GM12878 (cell line): ENCODE results near the gene TSPEAR. TPM values are rescaled to one million over a fixed set of nuclear protein-coding genes. Genes with fewer than 3 reads are reported as not detected.
"Not testable (repeated sequence)": the region's sequence is repeated elsewhere in the genome, so short reads cannot be mapped to it uniquely, and the experiment has no call there.

ENCODE experiments used
- ATAC-seq: fragments of 200-7000 bp; cut with Tn5 transposase; 3 replicates; pipeline ENCODE4 v1.9.1; 2020; ENCODE audit warnings: mild to moderate bottlenecking, moderate library complexity
- BruUV-seq: library from RNA; stranded (reverse); fragments of 400-500 nt; replicated peaks from 2 replicates; lab custom pipeline; 2021; lab: Mats Ljungman, UMichigan
- CTCF ChIA-PET: fragments of 300-600 bp; sonication (Branson Sonifier 250); formaldehyde crosslinking; extraction: SDS; loops from one replicate; lab custom pipeline; 2021; ENCODE audit warnings: inconsistent platforms; lab: Yijun Ruan, JAX
- POLR2A ChIA-PET: fragments of 350-600 bp; formaldehyde crosslinking; extraction: SDS; loops from one replicate; lab custom pipeline; 2021; ENCODE audit warnings: inconsistent platforms; lab: Charles Lee
- RAD21 ChIA-PET: fragments of 300-600 bp; sonication (Branson Sonifier 250); formaldehyde crosslinking; loops from one replicate; lab custom pipeline; 2023; ENCODE audit warnings: antibody characterized with exemption; ENCODE audit not compliant: unreplicated experiment; lab: Charles Lee
- SMC1A ChIA-PET: fragments of 300-600 bp; sonication (Branson Sonifier 250); formaldehyde crosslinking; loops from one replicate; lab custom pipeline; 2023; ENCODE audit not compliant: unreplicated experiment, uncharacterized antibody; lab: Charles Lee
- DNase-seq: peaks from one replicate; pipeline ENCODE4 v3.0.0-alpha.2; 2011; ENCODE audit warnings: low read depth, low spot score
- FAIRE-seq: peaks from 3 replicates; lab custom pipeline; 2011; peaks lifted over from hg19 to GRCh38; lab: Jason Lieb, UNC
- H2AFZ ChIP-seq: 2 replicates; pipeline ENCODE4 v1.6.0; 2011; ENCODE audit warnings: low read depth, low read length, control low read depth; ENCODE audit not compliant: control insufficient read depth
- H3K27ac ChIP-seq: 2 replicates; pipeline ENCODE4 v1.5.1; 2011; ENCODE audit warnings: control low read depth; ENCODE audit not compliant: control insufficient read depth, insufficient read depth
- H3K27me3 ChIP-seq, 2 experiments: replicated peaks in 1 of 2; 2 replicates each; pipeline versions ENCODE4 v1.6.0 to v1.6.1; 2011; ENCODE audit warnings: low read length in 1 of 2; ENCODE audit not compliant: control insufficient read depth in 2 of 2, insufficient read depth in 2 of 2
- H3K36me3 ChIP-seq, 2 experiments: 2 replicates each; pipeline ENCODE4 v1.5.1; 2011; ENCODE audit warnings: low read length in 1 of 2; ENCODE audit not compliant: control insufficient read depth in 2 of 2, insufficient read depth in 2 of 2
- H3K4me1 ChIP-seq: 2 replicates; pipeline ENCODE4 v1.6.1; 2011; ENCODE audit warnings: mild to moderate bottlenecking, low read length, moderate library complexity, mixed read lengths; ENCODE audit not compliant: control insufficient read depth, insufficient read depth
- H3K4me2 ChIP-seq: 2 replicates; pipeline ENCODE4 v1.6.0; 2011; ENCODE audit warnings: control low read depth; ENCODE audit not compliant: control insufficient read depth, insufficient read depth
- H3K4me3 ChIP-seq: fragments of 200-600 bp; sonication (generic); 2 replicates; pipeline ENCODE4 v1.5.1; 2016
- H3K79me2 ChIP-seq: 2 replicates; pipeline ENCODE4 v1.6.0; 2011; ENCODE audit warnings: low read length; ENCODE audit not compliant: control insufficient read depth, insufficient read depth
- H3K9ac ChIP-seq: 2 replicates; pipeline ENCODE4 v1.8.0; 2011; ENCODE audit warnings: low read length, control low read depth, mixed read lengths; ENCODE audit not compliant: control insufficient read depth, insufficient read depth
- H3K9me3 ChIP-seq: replicated peaks from 3 replicates; pipeline ENCODE4 v1.5.1; 2011; ENCODE audit warnings: mild to moderate bottlenecking, low read length; ENCODE audit not compliant: control insufficient read depth, insufficient read depth
- H4K20me1 ChIP-seq: 2 replicates; pipeline ENCODE4 v1.6.0; 2011; ENCODE audit not compliant: control insufficient read depth, insufficient read depth
- EP300 ChIP-seq, 2 experiments: fragments of 150-350 bp in 1 of 2; IDR thresholded peaks; 2 replicates each; pipeline ENCODE4 v1.6.1; 2011 to 2012; ENCODE audit warnings: low read depth in 2 of 2, low read length in 2 of 2, borderline replicate concordance in 1 of 2, improper control_type of control experiment in 1 of 2, inconsistent platforms in 1 of 2; ENCODE audit not compliant: control insufficient read depth in 1 of 2
- IRF4 ChIP-seq: IDR thresholded peaks from 2 replicates; pipeline ENCODE4 v1.6.1; 2011; ENCODE audit warnings: low read depth, low read length
- JUNB ChIP-seq: IDR thresholded peaks from 2 replicates; pipeline ENCODE4 v1.6.1; 2016; ENCODE audit warnings: antibody characterized with exemption, mild to moderate bottlenecking
- PAX5 ChIP-seq: IDR thresholded peaks from 2 replicates; pipeline ENCODE4 v1.6.1; 2011; ENCODE audit warnings: low read depth, low read length, borderline replicate concordance
- SREBF2 ChIP-seq: IDR thresholded peaks from 2 replicates; pipeline ENCODE4 v1.6.1; 2012; ENCODE audit warnings: mild to moderate bottlenecking, low read length
- TARDBP ChIP-seq: IDR thresholded peaks from 2 replicates; pipeline ENCODE4 v1.6.1; 2016; ENCODE audit warnings: borderline replicate concordance
- TCF12 ChIP-seq: IDR thresholded peaks from 2 replicates; pipeline ENCODE4 v1.6.1; 2011; ENCODE audit warnings: low read depth, mild to moderate bottlenecking, low read length
- WGBS: methylation state at CpG from one replicate; pipeline ENCODE4 v1.1.6; 2016; ENCODE audit warnings: low lambda C conversion rate; ENCODE audit not compliant: insufficient replicate concordance, insufficient coverage; ENCODE audit errors: missing lambda C conversion rate; 5-methylcytosine and 5-hydroxymethylcytosine counted together
- in situ Hi-C: fragments of 300-500 bp; cut with MboI; formaldehyde crosslinking; loops from 9 replicates; pipeline ENCODE4 v1.14.3; 2018; ENCODE audit warnings: mixed read lengths
- intact Hi-C: fragments of 100-400 bp; cut with micrococcal nuclease; formaldehyde crosslinking; loops from one replicate; pipeline ENCODE4 v1.14.2; 2022; ENCODE audit not compliant: unreplicated experiment
- polyA plus RNA-seq, 11 experiments: library from polyadenylated mRNA; depleted of rRNA in 4 of 11; unstranded in 6 of 11; stranded (reverse) in 5 of 11; fragments of >200 nt; fragmentation: Nextera tagmentation in 4 of 11; fragmentation: Illumina TruSeq in 1 of 11; extraction: Ambion mirVana in 4 of 11; extraction: Trizol in 1 of 11; gene quantifications; 1 replicate in 1 of 11; 2 replicates in 10 of 11; pipeline versions ENCODE4 v1.2.1 to v1.2.3, GENCODE V29; 2011 to 2016; ENCODE audit warnings: inconsistent platforms in 2 of 11, missing spikeins in 2 of 11, low read depth in 1 of 11
- total RNA-seq, 4 experiments: library from RNA; depleted of rRNA in 3 of 4; stranded (reverse); fragments of >200 nt in 3 of 4; fragmentation: Illumina TruSeq in 1 of 4; extraction: Trizol in 1 of 4; gene quantifications; 2 replicates each; pipeline versions ENCODE4 v1.2.1 to v1.2.3, GENCODE V29; 2013 to 2021

Gene TSPEAR
- total and polyA plus RNA-seq, 10 of the 15 experiments (the other 5 are each of a cell fraction or from before 2014, with no cell fraction given), result not detected

- H3K4me3 ChIP-seq, result no peak overlapping the region
- no peaks in the 10 kb centered on the region for H3K79me2 ChIP-seq
- no peak overlapping the region for H2AFZ ChIP-seq
- in situ Hi-C loops (no loop called here), intact Hi-C loops (no loop called here)
- ChIA-PET SMC1A (no interaction called here), POLR2A (no interaction called here), CTCF (no interaction called here), RAD21 (no interaction called here)
- WGBS, result 50% methylated on average over 15 of the region's 18 CpGs
- H3K4me1 ChIP-seq, result no peaks in the 10 kb centered on the region
- H4K20me1 ChIP-seq, result no peaks in the 10 kb centered on the region
- TF ChIP-seq JUNB (no peak), IRF4 (no peak), EP300 (IDR thresholded peaks at IDR 0.05; ENCODE audit: borderline replicate concordance in 1 of 2, control insufficient read depth in 1 of 2, low read depth in 2 of 2, low read length in 2 of 2) (no peak), TCF12 (no peak), SREBF2 (no peak), PAX5 (no peak), TARDBP (no peak)
- peaks cover 9% of the 10 kb centered on the region; the same call in 1 of the 3 replicates for H3K9me3 ChIP-seq
- H3K27ac ChIP-seq, result no peak overlapping the region
- no peak for ATAC-seq
- no peaks in the 10 kb centered on the region for H3K36me3 ChIP-seq
- DNase-seq, result no peak
- no TSS peak for BruUV-seq
- H3K27me3 ChIP-seq, result no peaks in the 10 kb centered on the region
- H3K9ac ChIP-seq, result no peak overlapping the region
- no peak overlapping the region for H3K4me2 ChIP-seq
- FAIRE-seq, result no peak
Measured at GRCh38 chr21:44628707-44629391, 82.5 kb downstream of the TSPEAR start.

GRCh38 chr21:44627831-44628233 lies 83.5 kb downstream of the TSPEAR start:
- in situ Hi-C loops, H3K27ac ChIP-seq, ATAC-seq, H3K4me3 ChIP-seq, RAD21 ChIA-PET, H2AFZ ChIP-seq, H3K79me2 ChIP-seq, H3K9ac ChIP-seq, H3K4me1 ChIP-seq, DNase-seq, H3K27me3 ChIP-seq, H3K4me2 ChIP-seq, CTCF ChIA-PET, H3K36me3 ChIP-seq, FAIRE-seq, H4K20me1 ChIP-seq, BruUV-seq, H3K9me3 ChIP-seq, POLR2A ChIA-PET, intact Hi-C loops, SMC1A ChIA-PET: not testable (repeated sequence)
- WGBS, result 33% methylated on average over 14 of the region's 15 CpGs

- H3K4me2 ChIP-seq, H3K79me2 ChIP-seq, in situ Hi-C loops, H3K36me3 ChIP-seq, RAD21 ChIA-PET, SMC1A ChIA-PET, H3K27ac ChIP-seq, H3K4me1 ChIP-seq, POLR2A ChIA-PET, ATAC-seq, H3K9ac ChIP-seq, DNase-seq, H3K9me3 ChIP-seq, H4K20me1 ChIP-seq, H3K4me3 ChIP-seq, H3K27me3 ChIP-seq, CTCF ChIA-PET, FAIRE-seq, BruUV-seq, intact Hi-C loops, H2AFZ ChIP-seq: not testable (repeated sequence)
- WGBS, result 68% methylated on average over 20 of the region's 20 CpGs
Measured at GRCh38 chr21:44627181-44627822, 84.1 kb downstream of the TSPEAR start.
